NCI-H2107 treated with DMSO at 0.1 percent for 48 hours (cell line): ENCODE measurements around the gene THOC6.
A peak's percentile ranks its signal among the peaks of the same experiment; 100 is the strongest.

Source experiments
- DNase-seq: peaks from one replicate; lab custom pipeline; 2025; ENCODE audit not compliant: unreplicated experiment; lab: John Stamatoyannopoulos, UW

Gene THOC6

DNA sequence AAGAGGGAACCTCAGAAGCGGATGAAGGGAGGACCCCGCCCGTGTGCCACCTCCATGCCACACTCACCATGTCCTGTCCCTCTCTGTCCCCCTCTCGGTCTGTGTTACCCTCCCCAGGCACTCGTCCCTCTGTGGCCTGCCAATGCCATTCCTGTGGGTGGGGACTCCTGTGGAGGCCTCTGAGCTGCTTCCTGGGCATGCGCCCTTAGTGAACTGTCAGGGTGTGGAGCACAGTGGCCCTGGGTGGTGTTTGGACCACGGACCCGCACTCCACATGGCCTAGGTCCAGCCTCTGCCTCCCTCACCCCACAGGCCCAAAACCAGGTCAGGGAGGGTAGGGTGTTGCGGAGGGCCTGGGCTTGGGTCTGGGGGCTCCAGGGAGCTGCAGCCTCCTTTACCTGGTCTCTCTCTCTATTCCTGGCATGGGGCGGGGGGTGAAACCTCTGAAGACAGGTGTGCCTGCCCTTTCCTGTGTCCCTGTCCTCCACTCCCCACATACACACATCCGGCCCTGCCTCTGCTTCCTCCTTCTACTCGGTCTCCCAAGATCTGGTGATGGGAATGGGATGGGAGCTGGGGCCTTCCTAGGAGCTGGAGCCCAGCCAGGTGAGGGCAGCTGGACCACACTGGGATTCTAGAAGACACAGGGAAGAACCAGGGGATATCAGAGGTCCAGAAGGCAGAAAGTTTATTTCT, 32.1 kb upstream of the THOC6 start:
- no peak for DNase-seq

DNA sequence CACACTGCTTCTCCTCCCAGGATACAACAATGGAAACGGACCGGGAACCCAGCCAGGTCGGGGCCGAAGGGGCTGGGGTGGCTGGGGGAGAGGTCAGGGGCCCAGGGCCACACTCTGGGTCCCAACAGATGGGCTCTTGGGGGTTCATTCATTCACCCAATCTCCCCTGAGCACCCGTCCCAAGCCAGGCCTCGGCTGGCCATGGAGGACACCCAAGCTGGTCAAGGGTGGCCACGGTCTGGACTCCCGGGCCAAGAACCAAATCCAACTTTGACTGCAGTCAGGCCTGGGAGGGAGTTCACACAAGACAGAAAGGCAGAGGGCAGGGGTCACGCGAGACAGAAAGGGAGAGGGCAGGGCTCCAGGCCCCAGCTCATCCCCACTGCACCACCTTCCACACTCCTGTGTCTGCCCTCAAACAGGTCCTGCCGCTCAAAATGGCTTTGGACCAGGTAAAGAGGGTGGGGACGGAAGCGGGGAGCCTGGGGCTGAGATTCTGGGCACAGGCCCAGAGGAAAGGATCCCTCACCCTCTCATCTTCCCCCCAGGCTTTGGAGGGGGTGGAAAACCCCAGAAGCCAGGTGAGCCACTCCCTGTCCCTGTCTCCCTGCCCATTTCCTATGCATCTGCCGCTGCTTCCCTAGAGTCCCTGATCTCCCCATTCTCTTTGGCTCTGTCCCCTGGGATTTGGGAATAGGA, 31.3 kb upstream of the THOC6 start:
- no peak for DNase-seq

DNA sequence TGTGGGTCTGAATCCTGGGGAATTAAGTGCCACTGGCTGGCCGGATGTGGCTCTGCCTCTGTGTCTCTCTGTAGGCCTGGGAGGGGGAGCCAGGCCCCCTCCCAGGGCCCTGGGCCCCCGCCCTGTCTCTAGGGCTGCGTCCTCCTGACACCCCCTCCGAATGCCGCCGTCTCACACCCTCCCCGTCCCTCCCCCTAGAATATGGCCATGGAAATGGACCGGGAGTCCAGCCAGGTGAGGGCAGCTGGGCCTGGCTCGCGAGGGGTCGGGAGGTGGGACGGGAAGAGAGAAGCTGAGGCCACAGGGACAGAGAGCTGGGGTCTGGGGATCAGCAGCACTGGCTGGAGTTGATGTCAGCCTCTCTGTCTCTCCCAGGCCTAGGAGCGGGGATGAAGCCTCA, 27.5 kb upstream of the THOC6 start:
- no peak for DNase-seq

DNA sequence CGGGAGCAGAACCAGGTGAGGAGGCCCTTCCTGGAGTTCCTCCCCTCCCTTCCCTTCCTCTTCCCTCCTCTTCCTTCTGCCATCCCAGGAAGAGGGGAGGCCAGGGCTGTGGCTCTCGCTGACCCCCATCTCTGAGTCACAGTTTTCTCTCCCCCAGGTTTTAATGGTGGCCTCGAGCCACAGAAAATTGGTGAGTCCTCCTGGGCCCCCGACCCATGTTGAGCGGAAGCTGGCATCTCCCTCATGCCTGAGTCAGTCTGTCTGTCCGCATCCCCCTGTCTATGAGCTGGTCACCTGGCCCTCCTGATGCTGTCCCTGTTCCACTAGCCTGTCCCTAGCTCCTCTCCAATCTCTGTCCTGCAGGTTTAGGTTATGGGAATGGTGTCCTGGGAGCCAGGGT, 23.9 kb upstream of the THOC6 start:
- no peak for DNase-seq

DNA sequence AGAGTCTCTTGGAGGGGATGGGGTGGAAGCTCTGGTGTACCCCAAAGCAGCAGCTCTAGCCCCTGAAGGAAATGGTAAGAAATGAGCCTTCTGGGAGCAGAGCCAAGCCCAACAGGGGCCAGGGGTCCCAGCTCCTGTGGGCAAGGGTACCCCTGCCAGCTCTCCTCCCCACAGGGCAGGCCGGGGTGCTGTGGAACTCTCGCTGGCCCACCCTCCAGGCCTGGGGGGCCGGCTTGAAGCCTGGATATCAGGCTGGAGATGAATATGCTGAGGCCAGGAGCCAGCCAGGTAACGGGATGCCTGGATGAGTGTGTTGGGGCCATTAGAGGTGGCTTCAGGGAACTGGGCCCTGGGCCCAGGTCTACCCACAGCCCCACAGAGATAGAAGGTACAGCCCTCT, 23.3 kb upstream of the THOC6 start:
- DNase-seq: no peak

DNA sequence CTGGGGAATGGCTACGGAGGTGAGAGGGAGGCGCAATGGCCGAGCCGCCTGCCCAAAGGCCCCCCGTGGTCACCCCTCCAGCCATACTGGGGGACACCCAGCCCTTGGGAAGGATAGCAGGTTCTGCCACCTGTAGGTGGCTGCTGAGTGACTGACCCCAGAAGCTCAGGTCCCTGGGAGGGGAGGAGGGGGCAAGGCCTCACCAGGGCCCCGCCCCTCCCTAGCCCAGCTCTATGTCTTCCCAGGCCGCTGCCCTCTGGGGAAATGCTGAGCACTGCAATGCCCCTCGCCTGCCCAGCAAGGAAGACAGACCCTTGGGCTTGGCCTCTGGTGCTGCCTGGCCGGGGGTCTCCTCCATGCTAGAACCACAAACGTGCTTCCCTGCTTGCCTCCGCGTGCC, 22.5 kb upstream of the THOC6 start:
- no peak for DNase-seq

DNA sequence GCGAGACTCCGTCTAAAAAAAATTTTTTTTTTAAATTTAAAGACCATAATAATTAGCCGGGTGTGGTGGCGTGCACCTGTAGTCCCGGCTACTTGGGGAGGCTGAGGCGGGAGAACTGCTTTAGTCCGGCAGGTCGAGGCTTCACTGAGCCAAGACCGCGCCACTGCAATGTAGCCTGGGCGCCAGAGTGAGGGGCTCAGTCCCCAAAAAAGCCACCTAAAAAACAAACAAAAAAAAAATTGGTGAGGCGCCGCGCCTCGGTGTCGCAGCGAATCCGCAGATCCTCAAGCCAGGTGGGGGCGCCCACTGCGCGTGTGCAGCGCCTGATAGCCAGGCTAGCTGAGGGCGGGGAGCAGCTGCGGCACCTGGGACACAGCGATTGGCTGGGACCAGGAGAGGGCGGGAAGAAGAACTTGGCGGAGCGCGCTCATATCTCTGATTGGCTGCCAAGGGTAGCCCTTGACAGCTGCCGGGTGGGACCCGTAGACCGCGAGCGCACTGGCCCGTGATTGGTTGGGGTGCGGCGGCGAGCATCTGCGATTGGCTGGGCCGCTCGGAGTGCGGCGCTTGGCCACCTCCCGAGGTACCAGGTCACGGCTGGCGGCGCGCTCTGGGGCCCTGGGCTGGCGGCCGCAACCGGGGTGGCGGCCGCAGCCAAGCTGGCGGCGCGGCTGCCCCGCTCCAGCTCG, 20.1 kb upstream of the THOC6 start:
- peak; percentile 97 for DNase-seq

DNA sequence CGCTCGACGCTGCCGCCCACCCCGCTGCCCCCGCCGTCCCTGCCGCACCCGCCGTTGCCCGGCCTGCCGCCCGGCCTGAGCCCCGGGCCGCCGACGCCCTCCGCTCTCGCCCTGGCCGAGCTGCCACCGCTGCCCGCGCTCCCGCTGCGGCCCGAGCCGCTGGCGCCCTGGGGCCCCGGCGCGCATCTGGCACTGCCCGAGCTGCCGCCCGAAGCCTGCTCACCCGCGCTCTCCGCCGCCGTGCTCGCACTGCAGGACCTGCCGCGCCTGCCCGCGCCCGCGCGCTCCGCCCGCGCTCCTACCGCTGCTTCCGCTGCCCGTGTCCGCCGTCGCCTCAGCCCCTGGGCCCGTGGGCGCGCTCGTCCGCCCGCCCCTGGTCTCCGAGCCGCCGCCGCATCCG, 19.5 kb upstream of the THOC6 start:
- DNase-seq: no peak

DNA sequence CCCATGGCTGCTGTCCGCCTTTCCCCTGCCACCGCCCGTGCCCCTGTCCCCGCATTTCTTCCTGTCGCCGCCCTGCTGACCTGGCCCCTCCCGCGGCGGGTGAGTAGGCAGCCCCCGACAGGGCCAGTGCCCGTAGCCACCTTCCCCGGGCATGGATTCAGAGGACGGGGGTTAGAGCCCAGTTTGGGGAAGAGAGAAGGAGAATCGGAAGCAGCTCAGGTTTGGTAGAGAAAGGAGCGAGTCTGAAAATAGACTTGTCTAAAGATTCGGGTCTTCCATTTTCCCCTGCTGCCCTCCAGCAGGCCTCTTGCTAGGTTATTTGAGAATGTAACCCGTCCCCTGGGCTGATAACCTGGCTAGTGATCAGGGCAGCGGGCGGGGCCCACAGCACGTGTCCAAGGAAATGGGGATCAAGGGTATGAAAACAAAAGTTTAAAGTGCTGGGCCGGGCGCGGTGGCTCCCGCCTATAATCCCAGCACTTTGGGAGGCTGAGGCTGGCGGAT, 19.0 kb upstream of the THOC6 start:
- DNase-seq: no peak

DNA sequence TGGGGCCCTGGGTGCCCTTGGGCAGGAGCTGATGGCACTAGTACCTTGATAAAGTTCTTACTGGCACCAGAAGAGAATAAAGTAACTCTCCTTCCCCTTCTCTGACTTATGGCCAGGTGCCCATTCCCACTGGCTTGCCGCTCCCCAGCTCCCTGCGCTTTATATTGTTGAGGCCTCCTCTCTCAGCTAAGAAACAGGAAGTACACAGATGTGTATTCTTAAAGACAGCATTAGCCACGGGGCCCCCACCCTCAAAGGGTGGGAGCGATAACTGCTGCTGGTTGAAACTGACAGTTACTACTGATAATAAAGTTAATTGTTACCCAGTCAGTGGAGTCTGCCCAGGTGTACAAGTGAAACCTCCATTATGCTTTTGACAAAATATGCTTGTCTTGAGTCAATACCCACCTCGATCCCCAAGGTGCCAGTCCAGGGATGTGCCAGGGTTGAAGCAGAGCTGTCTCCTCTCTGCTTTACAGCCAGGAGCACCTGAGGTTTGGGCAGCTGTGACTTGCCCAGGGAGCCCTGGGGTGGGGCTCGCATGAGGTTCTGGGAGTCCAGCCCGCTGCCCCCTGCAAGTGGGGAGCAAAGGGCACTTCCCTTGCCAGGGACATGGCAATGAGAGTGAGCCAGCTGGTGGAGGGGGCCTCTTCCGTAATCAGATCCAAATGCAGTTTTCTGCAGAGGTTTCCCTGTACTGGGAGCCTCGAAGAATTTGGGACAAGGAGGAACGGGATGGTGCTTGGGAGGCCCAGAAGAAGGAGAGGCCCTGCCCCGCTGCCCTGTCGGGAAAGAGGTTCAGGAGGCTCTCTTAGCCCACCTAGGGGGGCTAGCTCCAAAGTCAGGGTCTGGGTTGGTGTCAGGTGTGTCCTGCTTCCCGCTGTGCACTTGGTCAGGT, 16.5 kb upstream of the THOC6 start:
- DNase-seq: no peak

DNA sequence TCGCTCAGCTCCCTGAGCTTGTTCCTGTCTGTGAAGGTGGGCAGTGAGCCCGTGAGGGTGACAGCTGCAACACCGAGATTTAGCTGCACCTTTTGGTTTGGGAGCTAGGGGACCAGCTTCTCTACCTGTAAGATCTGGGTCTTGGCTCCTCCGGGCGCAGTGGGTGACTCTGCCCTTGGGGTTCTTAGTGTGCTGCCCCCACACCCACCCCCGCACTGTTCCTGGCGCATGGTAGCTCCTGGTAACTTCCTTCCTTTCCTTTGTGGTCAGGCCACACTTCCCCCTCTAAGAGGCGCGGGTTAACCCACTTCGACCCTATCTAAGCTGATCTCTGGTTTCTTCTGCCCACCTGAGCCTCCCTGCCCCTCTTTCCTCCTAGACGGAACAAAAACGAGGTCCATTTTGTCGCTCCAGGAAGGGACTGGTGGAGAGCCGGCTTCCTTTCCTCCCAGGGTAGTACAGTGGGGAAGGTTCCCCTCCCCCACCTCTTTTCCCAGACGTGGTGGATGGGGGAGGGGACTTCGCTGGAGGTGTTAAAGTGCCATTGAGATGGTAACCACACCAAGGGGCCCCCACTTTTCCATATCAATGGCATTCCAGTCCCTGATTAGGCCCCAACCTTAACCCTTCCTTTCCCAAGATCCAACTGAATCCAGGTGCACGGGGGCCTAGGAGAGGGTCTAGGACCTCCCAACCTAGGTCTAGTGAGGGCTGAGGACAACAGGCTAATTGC, 15.7 kb upstream of the THOC6 start:
- no peak for DNase-seq

DNA sequence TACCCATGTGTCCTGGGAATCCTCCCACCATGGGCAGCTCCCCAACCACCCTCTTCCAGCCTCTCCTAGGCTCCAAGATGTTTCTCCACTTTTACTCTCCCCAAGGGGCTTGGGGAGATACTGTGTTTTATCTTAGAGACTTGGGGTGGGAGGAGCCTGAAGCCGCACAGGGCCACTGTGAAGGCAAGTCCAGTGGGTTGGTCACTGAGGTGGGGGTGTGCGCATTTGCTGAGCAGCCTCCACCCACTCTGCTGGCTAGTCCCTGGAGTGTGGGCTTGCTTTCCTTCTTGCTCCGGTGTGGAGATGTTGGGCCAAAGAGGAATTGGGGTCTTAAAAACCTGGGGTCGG, 15.2 kb upstream of the THOC6 start:
- no peak for DNase-seq

DNA sequence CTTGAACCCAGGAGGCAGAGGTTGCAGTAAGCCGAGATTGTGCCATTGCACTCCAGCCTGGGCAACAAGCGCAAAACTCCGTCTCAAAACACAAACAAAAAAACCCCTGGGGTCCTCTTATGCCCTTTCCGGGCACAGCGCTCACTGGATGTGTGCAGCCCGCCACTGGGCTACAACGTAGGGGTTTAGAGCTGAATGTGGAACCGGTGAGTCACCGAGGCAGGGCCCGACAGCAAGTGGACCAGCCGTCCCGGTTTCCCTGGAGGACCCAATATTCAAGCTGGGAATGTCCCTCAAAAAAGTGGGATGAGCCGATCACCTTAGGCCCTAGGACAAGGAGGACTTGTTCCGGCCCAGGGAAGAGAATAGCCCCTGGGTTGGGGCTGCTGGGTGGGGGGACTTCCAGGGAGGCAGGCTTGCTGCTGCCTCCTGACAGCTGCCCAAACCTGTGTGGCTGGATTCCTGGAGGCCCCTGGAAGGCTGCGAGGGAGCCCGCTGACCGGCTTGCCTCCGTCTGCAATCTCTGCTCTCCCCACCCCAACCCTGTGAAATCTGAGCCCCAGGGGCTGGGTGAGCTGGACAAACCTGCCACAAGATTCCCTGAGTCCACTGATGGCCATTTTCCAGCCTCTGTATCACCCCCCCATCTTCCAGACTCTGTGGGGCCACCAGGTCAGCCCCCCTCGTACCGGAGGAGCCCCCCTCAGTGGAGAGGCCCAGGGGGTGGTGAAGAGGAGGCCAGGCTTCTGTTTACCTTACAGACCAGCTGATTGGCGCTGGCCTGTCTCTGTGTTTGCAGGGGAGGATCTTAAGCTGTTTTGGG, 14.1 kb upstream of the THOC6 start:
- no peak for DNase-seq

DNA sequence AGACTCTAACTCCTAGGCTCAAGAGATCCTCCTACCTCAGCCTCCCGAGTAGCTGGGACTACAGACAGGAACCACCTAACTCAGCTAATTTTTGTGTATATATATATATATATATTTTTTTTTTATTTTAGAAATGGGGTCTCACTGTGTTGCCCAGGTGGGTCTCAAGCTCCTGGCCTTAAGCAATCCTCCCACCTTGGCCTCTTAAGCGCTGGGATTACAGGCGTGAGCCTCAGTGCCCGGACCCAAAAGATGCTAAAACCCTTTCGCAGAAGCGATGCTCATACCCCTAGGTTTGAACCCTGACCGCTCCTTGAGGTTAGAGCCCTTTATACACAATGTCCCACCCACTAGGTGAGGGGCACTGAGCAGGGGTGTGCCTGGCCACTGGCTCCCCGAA, 13.3 kb upstream of the THOC6 start:
- DNase-seq: no peak

DNA sequence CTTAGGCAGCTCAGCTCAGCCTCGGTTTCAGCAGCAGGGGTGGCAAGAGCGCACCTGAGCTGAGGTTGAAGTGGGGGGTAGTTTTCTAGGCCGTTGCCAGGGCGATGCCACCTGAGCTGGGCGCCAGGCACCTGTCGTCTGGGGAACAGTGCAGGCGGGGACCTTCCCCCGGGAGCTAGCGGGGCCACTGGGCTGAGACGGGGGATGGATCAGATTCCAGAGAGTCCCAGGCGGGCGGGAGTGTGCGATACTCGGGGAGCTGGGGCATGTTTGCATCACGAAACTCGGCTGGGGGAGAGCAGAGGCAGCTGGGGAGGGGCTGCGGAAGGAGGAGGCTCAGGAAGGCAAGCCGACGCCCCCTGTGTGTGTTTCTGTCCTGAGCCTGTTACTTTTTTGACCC, 11.6 kb upstream of the THOC6 start:
- peak; percentile 95 for DNase-seq

DNA sequence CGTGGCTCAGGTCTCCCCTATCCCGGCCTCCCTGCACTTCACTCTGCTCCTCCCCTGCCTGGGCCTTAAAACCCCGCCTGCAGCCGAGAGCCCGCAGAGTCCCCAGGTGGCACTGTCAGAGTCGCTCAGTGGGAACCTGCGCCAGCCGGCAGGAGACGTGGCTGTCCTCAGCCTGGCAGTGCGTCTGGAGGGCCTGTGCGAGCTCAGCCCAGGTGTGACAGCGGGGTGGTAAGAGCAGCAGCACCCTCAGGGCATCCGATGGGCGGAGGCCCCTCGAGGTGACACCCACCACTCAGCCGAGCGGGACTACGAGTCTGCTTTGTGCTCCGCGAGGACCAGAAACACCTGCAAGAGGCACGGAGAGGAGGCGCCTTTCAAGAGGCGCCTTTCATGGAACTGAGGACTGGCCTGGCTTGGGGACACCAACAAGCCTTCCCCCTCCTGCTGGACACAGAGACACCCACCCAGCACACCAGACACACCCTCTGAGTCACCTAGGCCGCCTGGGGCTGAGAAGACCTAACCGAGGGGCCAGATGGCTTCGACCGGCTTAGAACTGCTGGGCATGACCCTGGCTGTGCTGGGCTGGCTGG, 10.9 kb upstream of the THOC6 start, which contains the start of gene CLDN9:
Gene CLDN9, plus strand, starts transcription at position 96 of the 593 bp plus-strand sequence. Its CDS starts 440 bp downstream, at position 536.
- peak; percentile 92 for DNase-seq

DNA sequence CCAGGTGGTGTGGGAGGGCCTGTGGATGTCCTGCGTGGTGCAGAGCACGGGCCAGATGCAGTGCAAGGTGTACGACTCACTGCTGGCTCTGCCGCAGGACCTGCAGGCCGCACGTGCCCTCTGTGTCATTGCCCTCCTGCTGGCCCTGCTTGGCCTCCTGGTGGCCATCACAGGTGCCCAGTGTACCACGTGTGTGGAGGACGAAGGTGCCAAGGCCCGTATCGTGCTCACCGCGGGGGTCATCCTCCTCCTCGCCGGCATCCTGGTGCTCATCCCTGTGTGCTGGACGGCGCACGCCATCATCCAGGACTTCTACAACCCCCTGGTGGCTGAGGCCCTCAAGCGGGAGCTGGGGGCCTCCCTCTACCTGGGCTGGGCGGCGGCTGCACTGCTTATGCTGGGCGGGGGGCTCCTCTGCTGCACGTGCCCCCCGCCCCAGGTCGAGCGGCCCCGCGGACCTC, 10.3 kb upstream of the THOC6 start:
- DNase-seq: no peak

DNA sequence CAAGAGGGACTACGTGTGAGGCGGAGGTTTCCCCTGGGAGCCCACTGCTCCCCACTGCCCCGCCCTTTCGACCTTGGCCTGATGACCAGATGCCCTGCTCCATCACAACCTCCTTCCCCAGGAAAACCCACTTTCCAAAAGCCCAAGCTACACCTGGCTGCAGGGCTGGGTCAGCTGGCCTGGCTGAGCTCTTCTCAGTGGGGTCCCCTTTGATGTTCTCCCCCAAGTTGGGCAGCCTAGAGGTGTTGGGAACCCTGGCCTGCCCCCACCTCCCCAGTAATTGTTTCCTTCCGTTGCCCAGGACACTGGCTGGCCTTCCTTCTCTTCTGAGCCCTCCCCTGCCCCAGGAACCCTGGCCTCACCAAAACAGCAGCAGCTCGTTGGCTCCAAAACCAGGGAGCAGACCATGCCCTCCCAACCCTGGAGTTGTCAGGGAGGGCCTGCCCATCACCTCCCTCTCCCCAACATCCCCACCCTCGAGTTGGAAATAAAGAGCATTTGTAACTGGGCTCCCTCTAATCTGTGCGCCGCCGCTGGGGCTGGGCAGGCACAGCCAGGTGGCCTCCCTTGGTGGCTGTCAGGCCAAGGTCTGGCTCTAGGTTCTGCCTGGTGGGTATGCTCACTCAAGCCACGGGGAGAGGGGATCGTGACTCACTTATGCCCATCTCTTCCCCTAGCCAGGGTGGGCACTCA, 9.7 kb upstream of the THOC6 start:
- DNase-seq: no peak
